Omental fat pad (tissue), 4 donors: ENCODE data around the gene FAM107B. TPM values are rescaled to one million over a fixed set of nuclear protein-coding genes. Genes with fewer than 3 reads are reported as not detected.

Experiments used
- ATAC-seq: fragments of 150-250 bp; one replicate; pipeline ENCODE4 v1.9.1; 2016; ENCODE audit warnings: mild to moderate bottlenecking, moderate library complexity; ENCODE audit not compliant: low FRiP score
- DNase-seq: peaks from one replicate; pipeline ENCODE4 v3.0.0-alpha.2; 2019; ENCODE audit warnings: low spot score
- total RNA-seq, 4 donors: library from RNA; depleted of rRNA; stranded (reverse); fragments of >200 nt; gene quantifications; one replicate each; pipeline ENCODE4 v1.1.0, GENCODE V29; 2016
- TF ChIP-seq, protein P1 (sequence below), 3 donors: fragments of 450-650 bp; IDR thresholded peaks; one replicate each; pipeline ENCODE4 v1.5.1; 2016 to 2017; ENCODE audit warnings: antibody characterized with exemption in 3 of 3, mild to moderate bottlenecking in 3 of 3, moderate library complexity in 2 of 3

Gene FAM107B
- total RNA-seq, 4 donors from 2014 or later: 27.3 to 77.5 (median 53.7) TPM

DNA sequence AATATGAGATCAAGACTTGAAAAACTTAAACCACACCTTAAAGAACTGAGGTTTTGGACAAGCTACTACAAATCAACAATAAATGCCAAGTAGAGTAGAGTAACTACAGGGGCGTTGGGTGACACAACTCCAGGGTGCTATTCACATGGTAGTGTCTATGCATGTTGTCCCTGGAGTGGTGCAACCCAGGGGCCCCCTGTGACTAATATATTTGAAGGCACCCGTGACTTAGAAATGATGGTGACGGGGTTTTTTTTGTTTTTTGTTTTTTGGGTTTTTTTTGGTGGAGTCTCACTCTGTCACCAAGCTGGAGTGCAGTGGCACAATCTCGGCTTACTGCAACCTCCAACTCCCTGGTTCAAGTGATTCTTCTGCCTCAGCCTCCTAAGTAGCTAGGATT is 106.9 kb downstream of the FAM107B start:
- TF ChIP-seq, protein P1, sequence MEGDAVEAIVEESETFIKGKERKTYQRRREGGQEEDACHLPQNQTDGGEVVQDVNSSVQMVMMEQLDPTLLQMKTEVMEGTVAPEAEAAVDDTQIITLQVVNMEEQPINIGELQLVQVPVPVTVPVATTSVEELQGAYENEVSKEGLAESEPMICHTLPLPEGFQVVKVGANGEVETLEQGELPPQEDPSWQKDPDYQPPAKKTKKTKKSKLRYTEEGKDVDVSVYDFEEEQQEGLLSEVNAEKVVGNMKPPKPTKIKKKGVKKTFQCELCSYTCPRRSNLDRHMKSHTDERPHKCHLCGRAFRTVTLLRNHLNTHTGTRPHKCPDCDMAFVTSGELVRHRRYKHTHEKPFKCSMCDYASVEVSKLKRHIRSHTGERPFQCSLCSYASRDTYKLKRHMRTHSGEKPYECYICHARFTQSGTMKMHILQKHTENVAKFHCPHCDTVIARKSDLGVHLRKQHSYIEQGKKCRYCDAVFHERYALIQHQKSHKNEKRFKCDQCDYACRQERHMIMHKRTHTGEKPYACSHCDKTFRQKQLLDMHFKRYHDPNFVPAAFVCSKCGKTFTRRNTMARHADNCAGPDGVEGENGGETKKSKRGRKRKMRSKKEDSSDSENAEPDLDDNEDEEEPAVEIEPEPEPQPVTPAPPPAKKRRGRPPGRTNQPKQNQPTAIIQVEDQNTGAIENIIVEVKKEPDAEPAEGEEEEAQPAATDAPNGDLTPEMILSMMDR (IDR thresholded peaks at IDR 0.05): no peak
- DNase-seq (no peak), ATAC-seq (no peak)

DNA sequence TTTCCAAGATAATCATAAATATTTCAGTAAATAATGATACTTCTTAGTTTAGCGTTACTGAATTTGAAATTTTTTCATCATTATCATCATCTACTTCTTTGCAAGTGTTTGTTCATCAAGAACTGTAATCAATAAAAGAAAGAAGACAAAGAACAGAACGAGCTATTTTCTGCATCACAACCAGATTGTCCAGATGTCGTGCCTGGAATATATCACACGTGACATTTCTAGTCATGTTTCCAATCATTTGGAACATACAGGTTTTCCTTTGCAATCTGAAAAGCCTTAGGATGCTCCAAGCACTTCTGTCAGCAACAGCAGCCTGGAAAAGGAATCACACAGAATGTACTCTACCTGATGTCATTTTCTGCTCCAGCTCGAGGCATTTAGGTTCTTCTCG is 107.4 kb downstream of the FAM107B start:
- no peak for DNase-seq
- TF ChIP-seq, protein P1 (IDR thresholded peaks at IDR 0.05): no peak
- no peak for ATAC-seq

DNA sequence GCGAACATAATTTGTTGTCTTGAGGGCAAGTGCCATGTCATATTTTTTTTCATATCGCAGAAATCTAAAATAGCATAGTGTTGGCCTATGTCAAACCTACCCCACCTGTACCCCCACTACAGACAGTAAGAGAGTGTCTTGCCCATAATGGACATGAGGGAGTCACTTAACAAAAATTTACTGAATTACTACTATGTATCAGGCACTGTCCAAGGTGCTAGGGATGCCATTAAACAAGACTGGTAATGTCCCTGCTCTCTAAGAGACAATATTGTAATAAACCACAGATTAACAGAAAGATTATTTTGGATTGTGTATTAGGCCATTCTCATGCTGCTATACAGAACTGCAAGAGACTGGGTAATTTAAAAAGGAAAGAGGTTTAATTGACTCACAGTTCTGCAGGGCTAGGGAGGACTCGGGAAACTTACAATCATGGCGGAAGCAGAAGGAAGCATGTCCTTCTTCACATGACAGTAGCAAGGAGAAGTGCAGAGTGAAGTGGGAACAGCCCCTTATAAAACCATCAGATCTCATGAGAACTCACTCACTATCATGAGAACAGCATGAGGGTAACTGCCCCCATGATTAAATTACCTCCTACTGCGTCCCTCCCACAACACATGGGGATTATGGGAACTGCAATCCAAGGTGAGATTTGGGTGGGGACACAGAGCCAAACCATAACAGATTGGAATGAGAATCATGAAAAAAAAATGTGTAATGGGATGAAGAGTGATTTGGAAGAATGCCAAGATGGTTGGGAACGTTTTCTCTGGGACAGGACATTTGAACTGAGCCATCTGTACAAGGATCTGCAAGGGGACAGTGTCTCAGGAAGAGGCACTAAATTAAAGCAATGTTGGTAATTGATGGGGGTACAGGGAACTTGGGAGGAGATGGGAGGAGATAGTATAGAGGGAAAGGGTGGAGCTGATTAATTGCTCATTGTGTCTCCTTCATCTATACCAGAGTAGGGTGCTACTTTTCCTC is 108.5 kb downstream of the FAM107B start:
- no peak for DNase-seq
- TF ChIP-seq, protein P1 (IDR thresholded peaks at IDR 0.05): no peak
- no peak for ATAC-seq

DNA sequence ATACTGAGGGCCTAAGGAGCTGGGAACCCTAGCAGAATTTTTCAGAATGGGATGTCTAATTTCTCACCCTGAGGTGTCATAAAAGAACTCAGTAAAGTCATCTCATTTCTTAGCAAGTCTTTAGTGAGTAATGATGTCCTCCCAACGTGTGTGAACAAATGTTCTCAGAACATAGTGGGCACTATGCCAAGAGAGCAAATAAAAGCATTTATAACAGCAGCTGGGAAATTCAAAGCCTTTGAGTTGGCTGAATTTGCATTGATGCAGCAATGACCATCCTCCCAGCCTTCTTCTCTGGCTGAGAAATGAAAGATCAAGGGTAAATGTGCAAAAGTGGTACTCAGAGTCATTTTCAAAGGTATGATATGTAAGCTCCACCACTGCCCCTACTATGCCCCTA is 109.4 kb downstream of the FAM107B start:
- DNase-seq (no peak), ATAC-seq (peak; percentile 62)
- TF ChIP-seq, protein P1 (IDR thresholded peaks at IDR 0.05): no peak

DNA sequence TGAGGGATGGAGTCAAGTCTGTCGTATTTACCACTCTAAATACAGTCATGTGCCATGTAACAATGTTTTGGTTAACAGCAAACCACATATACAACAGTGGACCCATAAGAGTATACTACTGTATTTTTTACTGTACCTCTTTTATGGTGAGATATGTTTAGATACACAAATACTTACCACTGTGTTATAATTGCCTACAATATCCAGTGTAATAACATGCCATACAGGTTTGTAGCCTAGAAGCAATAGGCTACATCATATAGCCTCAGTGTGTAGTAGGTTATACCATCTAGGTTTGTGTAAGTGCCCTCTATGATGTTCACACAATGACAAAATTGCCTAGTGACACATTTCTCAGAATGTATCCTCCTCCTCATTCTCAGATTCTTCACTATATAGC is 110.4 kb downstream of the FAM107B start:
- no peak for DNase-seq
- ATAC-seq: no peak
- TF ChIP-seq, protein P1 (IDR thresholded peaks at IDR 0.05): no peak

DNA sequence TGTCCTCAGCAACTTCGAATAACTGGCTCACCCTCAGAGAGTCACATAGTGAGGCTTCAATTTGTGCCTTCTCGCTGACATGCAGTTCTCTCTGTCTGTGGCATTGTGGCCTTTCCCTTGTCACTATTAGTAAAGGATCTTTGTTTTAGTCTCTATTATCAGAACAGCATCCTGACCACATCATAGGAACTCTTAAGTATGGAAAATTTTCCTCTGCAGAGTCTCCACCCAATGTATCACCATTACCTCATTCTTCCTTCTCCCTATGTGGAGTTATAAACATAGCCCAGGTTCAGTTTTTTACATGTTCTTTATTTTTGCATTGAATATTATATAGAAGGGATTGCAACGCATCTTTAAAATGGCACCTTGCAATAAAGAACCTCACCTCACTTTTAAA is 112.9 kb downstream of the FAM107B start:
- TF ChIP-seq, protein P1 (IDR thresholded peaks at IDR 0.05): no peak
- DNase-seq: no peak
- no peak for ATAC-seq

DNA sequence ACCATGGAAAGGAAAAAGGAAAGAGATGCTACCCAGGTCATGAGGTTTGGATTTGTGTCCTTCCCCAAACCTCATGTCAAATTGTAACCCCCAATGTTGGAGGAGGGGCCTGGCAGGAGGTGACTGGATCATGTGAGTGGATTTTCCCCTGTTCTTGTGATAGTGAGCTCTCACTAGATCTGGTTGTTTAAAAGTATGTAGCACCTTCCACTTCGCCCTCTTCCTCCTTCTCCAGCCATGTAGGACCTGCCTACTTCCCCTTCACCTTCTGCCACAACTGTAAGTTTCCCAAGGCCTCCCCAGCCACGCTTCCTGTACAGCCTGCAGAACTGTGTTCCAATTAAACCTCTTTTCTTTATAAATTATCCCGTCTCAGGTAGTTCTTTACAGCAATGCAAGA is 113.9 kb downstream of the FAM107B start:
- no peak for ATAC-seq
- TF ChIP-seq, protein P1 (IDR thresholded peaks at IDR 0.05): no peak

More for the DNA sequence above, 113.9 kb downstream of the FAM107B start:
- no peak for DNase-seq
